Neural progenitor cell (in vitro differentiated cells): ENCODE data around the gene APH1B.

ENCODE experiments used
- EZH2 ChIP-seq: fragments of 200-600 bp; sonication (generic); IDR thresholded peaks from 2 replicates; pipeline ENCODE4 v1.6.1; 2017; ENCODE audit warnings: antibody characterized with exemption, mild to moderate bottlenecking, moderate library complexity
- EZH2phosphoT487 ChIP-seq: fragments of 200-600 bp; sonication (generic); IDR thresholded peaks from 2 replicates; pipeline ENCODE4 v1.6.1; 2017; ENCODE audit warnings: antibody characterized with exemption
- TF ChIP-seq, protein P1 (sequence below): fragments of 200-600 bp; sonication (generic); IDR thresholded peaks from 2 replicates; pipeline ENCODE4 v1.5.1; 2017; ENCODE audit warnings: antibody characterized with exemption, mild to moderate bottlenecking

DNA sequence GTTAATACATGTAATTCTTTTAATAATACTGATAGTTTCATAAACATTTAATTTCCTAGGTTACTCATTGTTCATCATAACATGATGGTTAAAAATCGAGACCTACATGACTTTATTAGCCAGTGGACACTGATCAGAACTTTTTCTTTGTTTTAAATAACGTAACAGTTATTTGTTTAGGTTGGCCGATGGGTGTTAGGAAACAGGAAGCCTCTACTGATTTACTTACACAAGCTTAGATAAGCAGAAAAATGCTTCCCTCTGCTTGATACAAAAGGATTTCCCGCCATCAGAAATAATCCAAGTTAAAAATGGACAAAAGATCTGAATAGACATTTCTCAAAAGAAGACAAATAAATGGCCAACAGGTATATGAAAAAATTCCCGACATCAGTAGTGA is 16.6 kb upstream of the APH1B start:
- TF ChIP-seq, protein P1, sequence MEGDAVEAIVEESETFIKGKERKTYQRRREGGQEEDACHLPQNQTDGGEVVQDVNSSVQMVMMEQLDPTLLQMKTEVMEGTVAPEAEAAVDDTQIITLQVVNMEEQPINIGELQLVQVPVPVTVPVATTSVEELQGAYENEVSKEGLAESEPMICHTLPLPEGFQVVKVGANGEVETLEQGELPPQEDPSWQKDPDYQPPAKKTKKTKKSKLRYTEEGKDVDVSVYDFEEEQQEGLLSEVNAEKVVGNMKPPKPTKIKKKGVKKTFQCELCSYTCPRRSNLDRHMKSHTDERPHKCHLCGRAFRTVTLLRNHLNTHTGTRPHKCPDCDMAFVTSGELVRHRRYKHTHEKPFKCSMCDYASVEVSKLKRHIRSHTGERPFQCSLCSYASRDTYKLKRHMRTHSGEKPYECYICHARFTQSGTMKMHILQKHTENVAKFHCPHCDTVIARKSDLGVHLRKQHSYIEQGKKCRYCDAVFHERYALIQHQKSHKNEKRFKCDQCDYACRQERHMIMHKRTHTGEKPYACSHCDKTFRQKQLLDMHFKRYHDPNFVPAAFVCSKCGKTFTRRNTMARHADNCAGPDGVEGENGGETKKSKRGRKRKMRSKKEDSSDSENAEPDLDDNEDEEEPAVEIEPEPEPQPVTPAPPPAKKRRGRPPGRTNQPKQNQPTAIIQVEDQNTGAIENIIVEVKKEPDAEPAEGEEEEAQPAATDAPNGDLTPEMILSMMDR: no peak
- no peak for TF ChIP-seq EZH2
- TF ChIP-seq EZH2phosphoT487: no peak
